Neural cell (in vitro differentiated cells): ENCODE measurements around the gene EDDM13.
A peak's percentile ranks its signal among the peaks of the same experiment; 100 is the strongest.

Source experiments
- CTCF ChIP-seq: fragments of 450-650 bp; IDR thresholded peaks from 2 replicates; pipeline ENCODE4 v1.5.1; 2014; ENCODE audit warnings: antibody characterized with exemption, mild to moderate bottlenecking, moderate library complexity; ENCODE audit not compliant: poor library complexity, severe bottlenecking
- EP300 ChIP-seq: fragments of 450-650 bp; conservative IDR thresholded peaks from 2 replicates; pipeline ENCODE4 v1.6.1; 2014; ENCODE audit warnings: antibody characterized with exemption, mild to moderate bottlenecking, moderate library complexity; ENCODE audit not compliant: poor library complexity, severe bottlenecking
- EZH2 ChIP-seq: fragments of 200-600, 300-800 bp; shearing (Covaris generic), sonication (generic); IDR thresholded peaks from 2 replicates; pipeline ENCODE4 v1.6.1; 2014; ENCODE audit warnings: antibody characterized with exemption, low read length, borderline replicate concordance, mild to moderate bottlenecking; ENCODE audit not compliant: insufficient read depth, poor library complexity, severe bottlenecking
- MXI1 ChIP-seq: fragments of 450-650 bp; conservative IDR thresholded peaks from 2 replicates; pipeline ENCODE4 v1.6.1; 2014; ENCODE audit warnings: antibody characterized with exemption, mild to moderate bottlenecking; ENCODE audit not compliant: poor library complexity, severe bottlenecking
- RAD21 ChIP-seq: fragments of 450-650 bp; conservative IDR thresholded peaks from 2 replicates; pipeline ENCODE4 v1.6.1; 2014; ENCODE audit warnings: antibody characterized with exemption, mild to moderate bottlenecking, moderate library complexity
- REST ChIP-seq: IDR thresholded peaks from 2 replicates; pipeline ENCODE4 v1.6.1; 2012; ENCODE audit warnings: borderline replicate concordance
- SMC3 ChIP-seq: fragments of 450-650 bp; conservative IDR thresholded peaks from 2 replicates; pipeline ENCODE4 v1.6.1; 2014; ENCODE audit warnings: antibody characterized with exemption, mild to moderate bottlenecking, moderate library complexity; ENCODE audit not compliant: poor library complexity
- TAF1 ChIP-seq: IDR thresholded peaks from 2 replicates; pipeline ENCODE4 v1.6.1; 2012; ENCODE audit warnings: low read depth

- TF ChIP-seq CTCF (peak; percentile 5), RAD21 (peak; percentile 33), SMC3 (peak; percentile 47), EZH2 (no peak), TAF1 (peak; percentile 29), REST (no peak), EP300 (no peak), MXI1 (peak; percentile 80)
Observed at GRCh38 chr19:56315077-56315828, 42.7 kb downstream of the EDDM13 start.
